NT2/D1 (cell line): ENCODE measurements around the gene APOO.

ENCODE experiments used
- DNase-seq: peaks from one replicate; pipeline ENCODE4 v3.0.0-alpha.2; 2011; ENCODE audit warnings: low read depth, low spot score
- H3K27me3 ChIP-seq: 2 replicates; pipeline ENCODE4 v1.6.0; 2011; ENCODE audit warnings: mild to moderate bottlenecking; ENCODE audit not compliant: insufficient read length, insufficient read depth
- H3K36me3 ChIP-seq: 2 replicates; pipeline ENCODE4 v1.6.1; 2011; ENCODE audit warnings: mild to moderate bottlenecking, low read length, mixed read lengths; ENCODE audit not compliant: insufficient read depth, insufficient read length
- H3K4me1 ChIP-seq: 2 replicates; pipeline ENCODE4 v1.5.1; 2011; ENCODE audit not compliant: insufficient read depth, insufficient read length
- H3K4me3 ChIP-seq: 2 replicates; pipeline ENCODE4 v1.5.1; 2011; ENCODE audit warnings: low read depth; ENCODE audit not compliant: insufficient read length
- H3K9ac ChIP-seq: 2 replicates; pipeline ENCODE4 v1.6.0; 2011; ENCODE audit warnings: low read depth; ENCODE audit not compliant: insufficient read length
- H3K9me3 ChIP-seq: 2 replicates; pipeline ENCODE4 v1.5.1; 2011; ENCODE audit warnings: mild to moderate bottlenecking, low read length; ENCODE audit not compliant: insufficient read depth
- SUZ12 ChIP-seq: IDR thresholded peaks from 2 replicates; pipeline ENCODE4 v1.6.1; 2011; ENCODE audit not compliant: insufficient read length, insufficient read depth; ENCODE audit errors: extremely low read depth
- YY1 ChIP-seq: IDR thresholded peaks from 2 replicates; pipeline ENCODE4 v1.6.1; 2011; ENCODE audit not compliant: insufficient read length, insufficient read depth
- ZNF274 ChIP-seq: IDR thresholded peaks from 2 replicates; pipeline ENCODE4 v1.6.1; 2011; ENCODE audit warnings: mild to moderate bottlenecking, low read depth, low read length

APOO gene

GRCh38 chrX:23792861-23793553 is 114.7 kb downstream of the APOO start:
- Histone ChIP-seq H3K36me3 (no peaks in the 10 kb centered on the region), H3K9me3 (no peaks in the 10 kb centered on the region), H3K4me3 (no peak overlapping the region), H3K27me3 (no peaks in the 10 kb centered on the region), H3K4me1 (no peaks in the 10 kb centered on the region), H3K9ac (no peak overlapping the region)
- TF ChIP-seq SUZ12: no peak
- TF ChIP-seq ZNF274: no peak
- TF ChIP-seq YY1: no peak
- DNase-seq: no peak

- DNase-seq: no peak
- H3K27me3 ChIP-seq: no peaks in the 10 kb centered on the region
- no peak overlapping the region for H3K9ac ChIP-seq
- peaks cover 11% of the 10 kb centered on the region for H3K36me3 ChIP-seq
- no peaks in the 10 kb centered on the region for H3K4me1 ChIP-seq
- TF ChIP-seq SUZ12: no peak
- TF ChIP-seq ZNF274: no peak
- no peak for TF ChIP-seq YY1
- H3K9me3 ChIP-seq: no peaks in the 10 kb centered on the region
- no peak overlapping the region for H3K4me3 ChIP-seq
Observed at GRCh38 chrX:23790155-23790497, 117.6 kb downstream of the APOO start.

GRCh38 chrX:23789386-23790154 is 118.2 kb downstream of the APOO start:
- Histone ChIP-seq H3K9ac (no peak overlapping the region), H3K4me1 (no peaks in the 10 kb centered on the region), H3K4me3 (no peak overlapping the region), H3K27me3 (no peaks in the 10 kb centered on the region), H3K36me3 (peaks cover 16% of the 10 kb centered on the region), H3K9me3 (no peaks in the 10 kb centered on the region)
- DNase-seq: no peak
- TF ChIP-seq ZNF274: no peak
- no peak for TF ChIP-seq SUZ12
- TF ChIP-seq YY1: no peak

GRCh38 chrX:23788946-23789345 is 118.8 kb downstream of the APOO start:
- Histone ChIP-seq H3K9me3 (no peaks in the 10 kb centered on the region), H3K4me1 (no peaks in the 10 kb centered on the region), H3K9ac (no peak overlapping the region), H3K27me3 (no peaks in the 10 kb centered on the region), H3K4me3 (no peak overlapping the region), H3K36me3 (peaks cover 18% of the 10 kb centered on the region)
- DNase-seq: no peak
- TF ChIP-seq SUZ12: no peak
- TF ChIP-seq YY1: no peak
- TF ChIP-seq ZNF274: no peak

- no peaks in the 10 kb centered on the region for H3K9me3 ChIP-seq
- no peak overlapping the region for H3K9ac ChIP-seq
- no peak for TF ChIP-seq YY1
- no peak for TF ChIP-seq ZNF274
- no peak for TF ChIP-seq SUZ12
- DNase-seq: no peak
- H3K27me3 ChIP-seq: no peaks in the 10 kb centered on the region
- peaks cover 18% of the 10 kb centered on the region for H3K36me3 ChIP-seq
- H3K4me1 ChIP-seq: no peaks in the 10 kb centered on the region
- H3K4me3 ChIP-seq: no peak overlapping the region
Observed at GRCh38 chrX:23788521-23788920, 119.2 kb downstream of the APOO start.

- Histone ChIP-seq H3K4me1 (no peaks in the 10 kb centered on the region), H3K9me3 (no peaks in the 10 kb centered on the region), H3K9ac (no peak overlapping the region), H3K36me3 (peaks cover 18% of the 10 kb centered on the region), H3K4me3 (no peak overlapping the region), H3K27me3 (no peaks in the 10 kb centered on the region)
- TF ChIP-seq SUZ12 (no peak), ZNF274 (no peak), YY1 (no peak)
- no peak for DNase-seq
Observed at GRCh38 chrX:23787745-23788118, 120.0 kb downstream of the APOO start.

GRCh38 chrX:23786268-23786815 is 121.4 kb downstream of the APOO start:
- TF ChIP-seq SUZ12 (no peak), YY1 (no peak), ZNF274 (no peak)
- Histone ChIP-seq H3K27me3 (no peaks in the 10 kb centered on the region), H3K9ac (no peak overlapping the region), H3K4me1 (no peaks in the 10 kb centered on the region), H3K9me3 (no peaks in the 10 kb centered on the region), H3K4me3 (no peak overlapping the region), H3K36me3 (peaks cover 18% of the 10 kb centered on the region)
- no peak for DNase-seq
